GM21786 (cell line): Measurements from ENCODE around the gene PRIM1.
"Not testable (repeated sequence)": the region's sequence is repeated elsewhere in the genome, so short reads cannot be mapped to it uniquely, and the experiment has no call there.

Experiments used
- ATAC-seq: cut with Tn5 transposase; IDR thresholded peaks from one replicate; pipeline ENCODE4 v1.9.1; 2021; ENCODE audit not compliant: unreplicated experiment

PRIM1 gene

GRCh38 chr12:56718636-56719035 is 33.5 kb downstream of the PRIM1 start:
- ATAC-seq, result no peak

- ATAC-seq, result no peak
These were observed 34.0 kb downstream of the PRIM1 start for GRCh38 chr12:56718149-56718548.

- ATAC-seq, result no peak
These were observed 34.9 kb downstream of the PRIM1 start for GRCh38 chr12:56716933-56717880.

- ATAC-seq, result no peak
These were observed 35.7 kb downstream of the PRIM1 start for GRCh38 chr12:56716458-56716857.

GRCh38 chr12:56715798-56716197 is 36.3 kb downstream of the PRIM1 start:
- no peak for ATAC-seq

GRCh38 chr12:56714431-56714929 is 37.6 kb downstream of the PRIM1 start:
- ATAC-seq, result no peak

- ATAC-seq, result no peak
These were observed 38.8 kb downstream of the PRIM1 start for GRCh38 chr12:56713345-56713744.

GRCh38 chr12:56709759-56710376 is 42.3 kb downstream of the PRIM1 start:
- ATAC-seq, result no peak

- ATAC-seq, result not testable (repeated sequence)
These were observed 47.6 kb downstream of the PRIM1 start for GRCh38 chr12:56704522-56704921.

- ATAC-seq, result no peak
These were observed 53.0 kb downstream of the PRIM1 start for GRCh38 chr12:56699020-56699661.

- no peak for ATAC-seq
These were observed 56.6 kb downstream of the PRIM1 start for GRCh38 chr12:56695327-56696101.

GRCh38 chr12:56694161-56694560 is 58.0 kb downstream of the PRIM1 start:
- no peak for ATAC-seq

GRCh38 chr12:56688846-56689109 is 63.3 kb downstream of the PRIM1 start:
- no peak for ATAC-seq

GRCh38 chr12:56688129-56688845 is 63.8 kb downstream of the PRIM1 start, which contains the start of gene PTGES3:
TSS of gene PTGES3 (minus strand) at chr12:56688284. CDS start at chr12:56687999, 285 bp downstream.
- peak; percentile 65 for ATAC-seq

- ATAC-seq, result peak; percentile 0
These were observed 64.6 kb downstream of the PRIM1 start for GRCh38 chr12:56687223-56688128.

- no peak for ATAC-seq
These were observed 67.3 kb downstream of the PRIM1 start for GRCh38 chr12:56684745-56685359.

- ATAC-seq, result no peak
These were observed 69.8 kb downstream of the PRIM1 start for GRCh38 chr12:56682323-56682722.
